NOMO-1 treated with dmso at 0.1 percent for 144 hours (cell line): ENCODE measurements around the gene A3GALT2.

Source experiments
- DNase-seq: peaks from one replicate; lab custom pipeline; 2025; ENCODE audit not compliant: unreplicated experiment; lab: John Stamatoyannopoulos, UW

The A3GALT2 gene

GRCh38 chr1:33350611-33351280 lies 29.8 kb upstream of the A3GALT2 start:
- DNase-seq, result no peak

- peak; percentile 61 for DNase-seq
Measured at GRCh38 chr1:33349778-33350610, 29.1 kb upstream of the A3GALT2 start.

- DNase-seq, result no peak
Measured at GRCh38 chr1:33349081-33349759, 28.3 kb upstream of the A3GALT2 start.

- no peak for DNase-seq
Measured at GRCh38 chr1:33348676-33349080, 27.8 kb upstream of the A3GALT2 start.

- no peak for DNase-seq
Measured at GRCh38 chr1:33348194-33348593, 27.3 kb upstream of the A3GALT2 start.

GRCh38 chr1:33347650-33347992 lies 26.7 kb upstream of the A3GALT2 start:
- no peak for DNase-seq

GRCh38 chr1:33346927-33347649 lies 26.2 kb upstream of the A3GALT2 start:
- no peak for DNase-seq

GRCh38 chr1:33346533-33346926 lies 25.6 kb upstream of the A3GALT2 start:
- no peak for DNase-seq

GRCh38 chr1:33344896-33345560 lies 24.1 kb upstream of the A3GALT2 start:
- no peak for DNase-seq

- DNase-seq, result no peak
Measured at GRCh38 chr1:33343539-33343938, 22.6 kb upstream of the A3GALT2 start.

- no peak for DNase-seq
Measured at GRCh38 chr1:33342041-33342723, 21.3 kb upstream of the A3GALT2 start.

- DNase-seq, result no peak
Measured at GRCh38 chr1:33341190-33341589, 20.3 kb upstream of the A3GALT2 start.

GRCh38 chr1:33339413-33339812 lies 18.5 kb upstream of the A3GALT2 start:
- no peak for DNase-seq

GRCh38 chr1:33338440-33339211 lies 17.7 kb upstream of the A3GALT2 start:
- DNase-seq, result peak; percentile 79

- no peak for DNase-seq
Measured at GRCh38 chr1:33338048-33338439, 17.1 kb upstream of the A3GALT2 start.

GRCh38 chr1:33337441-33337840 lies 16.5 kb upstream of the A3GALT2 start:
- DNase-seq, result no peak

GRCh38 chr1:33336580-33336979 lies 15.7 kb upstream of the A3GALT2 start:
- no peak for DNase-seq

GRCh38 chr1:33335020-33335419 lies 14.1 kb upstream of the A3GALT2 start:
- peak; percentile 51 for DNase-seq

- DNase-seq, result no peak
Measured at GRCh38 chr1:33334081-33334552, 13.2 kb upstream of the A3GALT2 start.
